Mononuclear cell (primary cell): ENCODE results near the gene GDF15. TPM values are rescaled to one million over a fixed set of nuclear protein-coding genes. Genes with fewer than 3 reads are reported as not detected.
"Not testable (repeated sequence)": the region's sequence is repeated elsewhere in the genome, so short reads cannot be mapped to it uniquely, and the experiment has no call there.

ENCODE experiments used
- H3K27me3 ChIP-seq: 2 replicates; pipeline ENCODE4 v1.6.0; 2011; ENCODE audit warnings: low read length, control low read depth; ENCODE audit not compliant: insufficient read depth
- H3K4me1 ChIP-seq: 2 replicates; pipeline ENCODE4 v1.5.1; 2011; ENCODE audit warnings: mild to moderate bottlenecking, low read length, control low read depth; ENCODE audit not compliant: insufficient read depth
- H3K4me3 ChIP-seq: 2 replicates; pipeline ENCODE4 v1.5.1; 2011; ENCODE audit warnings: mild to moderate bottlenecking, low read length, moderate library complexity
- H3K9me3 ChIP-seq: 2 replicates; pipeline ENCODE4 v1.5.1; 2011; ENCODE audit warnings: low read depth, mild to moderate bottlenecking, control low read depth, low read length
- total RNA-seq: library from RNA; depleted of rRNA; stranded (reverse); fragments of >200 nt; gene quantifications from one replicate; pipeline ENCODE4 v1.2.3, GENCODE V29; 2012

GDF15 gene
- total RNA-seq, 1 donor, result not detected

- no peak overlapping the region for H3K4me3 ChIP-seq
- no peaks in the 10 kb centered on the region for H3K9me3 ChIP-seq
- H3K4me1 ChIP-seq, result peaks cover 26% of the 10 kb centered on the region
- H3K27me3 ChIP-seq, result no peaks in the 10 kb centered on the region
These were observed 5.9 kb upstream of the GDF15 start for GRCh38 chr19:18379803-18380747.

GRCh38 chr19:18380843-18381242, 5.1 kb upstream of the GDF15 start:
- Histone ChIP-seq H3K4me1 (peaks cover 21% of the 10 kb centered on the region), H3K27me3 (peaks cover 4% of the 10 kb centered on the region), H3K4me3 (no peak overlapping the region), H3K9me3 (no peaks in the 10 kb centered on the region)

- Histone ChIP-seq H3K27me3 (peaks cover 12% of the 10 kb centered on the region), H3K4me1 (peaks cover 39% of the 10 kb centered on the region)
- H3K4me3 ChIP-seq, H3K9me3 ChIP-seq: not testable (repeated sequence)
These were observed 2.3 kb upstream of the GDF15 start for GRCh38 chr19:18383622-18384021.

GRCh38 chr19:18384775-18385174, 1.2 kb upstream of the GDF15 start:
- Histone ChIP-seq H3K9me3 (no peaks in the 10 kb centered on the region), H3K4me1 (peaks cover 46% of the 10 kb centered on the region), H3K4me3 (no peak overlapping the region), H3K27me3 (peaks cover 12% of the 10 kb centered on the region)

- Histone ChIP-seq H3K27me3 (peaks cover 12% of the 10 kb centered on the region), H3K9me3 (no peaks in the 10 kb centered on the region), H3K4me1 (peaks cover 46% of the 10 kb centered on the region), H3K4me3 (no peak overlapping the region)
These were observed 641 bp upstream of the GDF15 start for GRCh38 chr19:18385359-18385674.

- Histone ChIP-seq H3K4me1 (peaks cover 52% of the 10 kb centered on the region), H3K9me3 (no peaks in the 10 kb centered on the region), H3K27me3 (peaks cover 12% of the 10 kb centered on the region), H3K4me3 (no peak overlapping the region)
These were observed 749 bp downstream of the GDF15 start for GRCh38 chr19:18386543-18387271.

GRCh38 chr19:18388100-18388959, 2.4 kb downstream of the GDF15 start:
- Histone ChIP-seq H3K27me3 (peaks cover 12% of the 10 kb centered on the region), H3K4me3 (peak overlapping the region; percentile 13), H3K9me3 (no peaks in the 10 kb centered on the region), H3K4me1 (peaks cover 69% of the 10 kb centered on the region)

- no peaks in the 10 kb centered on the region for H3K9me3 ChIP-seq
- peaks cover 12% of the 10 kb centered on the region for H3K27me3 ChIP-seq
- peaks cover 76% of the 10 kb centered on the region for H3K4me1 ChIP-seq
- H3K4me3 ChIP-seq, result peak overlapping the region; percentile 13
These were observed 3.2 kb downstream of the GDF15 start for GRCh38 chr19:18388960-18389725.

- Histone ChIP-seq H3K4me1 (peaks cover 78% of the 10 kb centered on the region), H3K27me3 (peaks cover 12% of the 10 kb centered on the region), H3K9me3 (no peaks in the 10 kb centered on the region), H3K4me3 (no peak overlapping the region)
These were observed 3.7 kb downstream of the GDF15 start for GRCh38 chr19:18389726-18390064.

- H3K4me1 ChIP-seq, result peaks cover 81% of the 10 kb centered on the region
These were observed 4.3 kb downstream of the GDF15 start for GRCh38 chr19:18390065-18390907.

GRCh38 chr19:18391509-18392075, 5.6 kb downstream of the GDF15 start:
- peaks cover 83% of the 10 kb centered on the region for H3K4me1 ChIP-seq
- H3K27me3 ChIP-seq, result peaks cover 7% of the 10 kb centered on the region
- H3K4me3 ChIP-seq, result no peak overlapping the region
- no peaks in the 10 kb centered on the region for H3K9me3 ChIP-seq

More at GRCh38 chr19:18390065-18390907, 4.3 kb downstream of the GDF15 start:
- no peak overlapping the region for H3K4me3 ChIP-seq
- peaks cover 10% of the 10 kb centered on the region for H3K27me3 ChIP-seq
- H3K9me3 ChIP-seq, result no peaks in the 10 kb centered on the region

- Histone ChIP-seq H3K27me3 (peaks cover 2% of the 10 kb centered on the region), H3K4me1 (peaks cover 86% of the 10 kb centered on the region), H3K9me3 (no peaks in the 10 kb centered on the region), H3K4me3 (peak overlapping the region; percentile 81)
These were observed 6.5 kb downstream of the GDF15 start for GRCh38 chr19:18392417-18392816.

- no peaks in the 10 kb centered on the region for H3K9me3 ChIP-seq
- H3K4me3 ChIP-seq, result peak overlapping the region; percentile 81
- H3K27me3 ChIP-seq, result no peaks in the 10 kb centered on the region
- H3K4me1 ChIP-seq, result peaks cover 86% of the 10 kb centered on the region
These were observed 7.0 kb downstream of the GDF15 start for GRCh38 chr19:18392926-18393325.
